Astrocyte of the cerebellum (primary cell): ENCODE data around the gene DLGAP1.

Experiments used
- DNase-seq: peaks from one replicate; pipeline ENCODE4 v3.0.0-alpha.2; 2011; ENCODE audit warnings: low read depth
- H3K4me3 ChIP-seq: 2 replicates; pipeline ENCODE4 v1.5.1; 2011; ENCODE audit warnings: mild to moderate bottlenecking, low read depth, low read length, moderate library complexity
- CTCF ChIP-seq: IDR thresholded peaks from 2 replicates; pipeline ENCODE4 v1.5.1; 2012; ENCODE audit warnings: low read length, low read depth, moderate library complexity, mild to moderate bottlenecking; ENCODE audit errors: missing control alignments
- in situ Hi-C: cut with HindIII; loops from 2 replicates; pipeline ENCODE4 v1.10.0; 2017; ENCODE audit warnings: low sequenced_read_pairs

DLGAP1 gene

GRCh38 chr18:3593381-3593903 lies 861.7 kb downstream of the DLGAP1 start:
- peak; percentile 81 for DNase-seq

DNA sequence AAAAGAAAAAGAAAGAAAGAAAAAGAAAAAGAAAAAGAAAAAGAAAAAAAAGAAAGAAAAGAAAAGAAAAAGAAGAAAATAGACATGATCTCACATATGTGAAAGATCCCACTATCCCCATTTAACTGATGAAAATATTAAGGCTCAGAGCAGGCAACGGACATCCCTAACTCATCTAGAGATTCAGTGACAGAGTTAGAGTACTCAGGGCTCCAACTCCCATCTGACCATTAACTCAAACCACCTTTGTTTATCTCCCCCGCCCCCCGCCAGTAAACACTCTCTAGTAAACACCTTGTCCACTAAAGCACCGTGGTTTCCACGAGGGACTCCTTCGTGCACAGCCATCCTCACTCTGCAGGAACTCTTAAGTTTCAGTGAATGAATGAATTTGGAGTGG lies 862.2 kb downstream of the DLGAP1 start:
- TF ChIP-seq CTCF, result no peak
- in situ Hi-C loops, result no loop called here
- no peak for DNase-seq
- no peak overlapping the region for H3K4me3 ChIP-seq

More at GRCh38 chr18:3593381-3593903, 861.7 kb downstream of the DLGAP1 start:
- H3K4me3 ChIP-seq, result peak overlapping the region; percentile 34
- no peak for TF ChIP-seq CTCF
- in situ Hi-C loops, result no loop called here

- DNase-seq, result no peak
- TF ChIP-seq CTCF, result no peak
- H3K4me3 ChIP-seq, result no peak overlapping the region
- in situ Hi-C loops, result no loop called here
These were observed 864.9 kb downstream of the DLGAP1 start for GRCh38 chr18:3590096-3590630.

- TF ChIP-seq CTCF, result peak; percentile 77
- no peak overlapping the region for H3K4me3 ChIP-seq
- in situ Hi-C loops, result loop anchor here (10.0 kb wide), 1 partner anchor 291 kb away; no protein-coding TSS in a partner anchor
- peak; percentile 62 for DNase-seq
These were observed 869.2 kb downstream of the DLGAP1 start for GRCh38 chr18:3585656-3586509.

DNA sequence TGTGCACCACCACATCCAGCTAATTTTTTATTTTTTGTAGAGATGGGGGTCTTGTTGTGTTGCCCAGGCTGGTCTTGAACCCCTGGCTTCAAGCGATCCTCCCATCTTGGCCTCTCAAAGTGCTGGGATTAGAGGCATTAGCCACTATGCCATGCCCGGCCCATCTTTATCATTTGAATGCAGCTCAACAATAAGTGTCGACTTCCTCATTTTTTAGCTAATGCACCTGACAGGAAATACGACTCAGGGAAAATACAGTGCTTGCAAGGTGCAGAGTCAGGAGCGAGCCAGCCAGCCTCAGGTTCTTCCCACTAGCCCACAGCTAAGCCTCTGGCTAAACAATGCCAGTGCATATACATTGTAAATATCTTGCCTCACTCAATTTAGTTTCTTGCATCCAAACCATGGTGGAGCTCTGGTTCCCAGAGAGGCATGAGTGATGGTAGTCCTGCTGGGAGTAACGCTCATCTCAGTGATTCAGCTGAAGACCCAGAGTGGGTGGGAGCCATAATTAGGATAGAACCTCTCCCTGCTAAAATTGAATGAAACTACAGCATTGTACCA lies 870.1 kb downstream of the DLGAP1 start:
- no peak for DNase-seq
- in situ Hi-C loops, result loop anchor here (10.0 kb wide), 1 partner anchor 290 kb away; no protein-coding TSS in a partner anchor

More for the DNA sequence above, 870.1 kb downstream of the DLGAP1 start:
- no peak overlapping the region for H3K4me3 ChIP-seq
- TF ChIP-seq CTCF, result no peak
